GM18868 (cell line): ENCODE measurements around the gene COQ7.

Experiments
- ATAC-seq: cut with Tn5 transposase; IDR thresholded peaks from one replicate; pipeline ENCODE4 v1.9.1; 2021; ENCODE audit warnings: mild to moderate bottlenecking, moderate library complexity; ENCODE audit not compliant: unreplicated experiment

The COQ7 gene

DNA sequence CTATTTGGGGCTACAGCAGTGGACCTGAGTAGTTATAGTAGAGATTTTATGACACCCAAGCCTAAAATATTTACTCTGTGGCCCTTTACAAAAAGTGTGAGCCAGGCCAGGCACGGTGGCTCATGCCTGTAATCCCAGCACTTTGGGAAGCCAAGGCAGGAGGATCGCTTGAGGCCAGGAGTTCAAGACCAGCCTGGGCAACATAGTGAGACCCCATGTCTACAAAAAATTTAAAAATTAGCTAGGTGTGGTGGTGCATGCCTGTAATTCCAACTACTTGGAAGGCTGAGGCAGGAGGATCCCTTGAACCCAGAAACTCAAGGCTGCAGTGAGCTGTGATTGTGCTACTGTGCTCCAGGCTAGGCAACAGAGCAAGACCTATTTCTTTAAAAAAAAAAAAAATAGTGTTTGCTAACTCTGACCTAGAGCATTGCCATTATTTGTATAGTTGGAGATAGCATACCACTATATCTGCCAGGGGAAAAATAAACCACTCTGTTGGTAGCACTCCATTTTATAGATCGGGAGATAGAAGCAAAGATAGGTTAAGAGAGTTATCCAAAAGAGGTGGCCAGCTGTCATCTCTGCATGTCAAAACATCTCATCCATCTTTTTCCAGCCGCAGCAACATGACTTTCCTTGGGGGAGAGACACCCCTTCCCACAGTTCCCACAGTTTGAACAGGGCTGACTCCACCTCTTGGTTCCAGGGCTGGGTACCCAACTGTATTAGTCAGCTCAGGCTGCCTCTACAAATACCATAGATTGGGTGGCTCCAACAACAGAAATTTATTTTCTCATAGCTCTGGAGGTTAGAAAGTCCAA is 43.3 kb downstream of the COQ7 start:
- ATAC-seq, result no peak

GRCh38 chr16:19112099-19112407 is 44.6 kb downstream of the COQ7 start:
- no peak for ATAC-seq

- ATAC-seq, result no peak
Measured at GRCh38 chr16:19113577-19114358, 46.4 kb downstream of the COQ7 start, which contains the start of gene ITPRIPL2. Gene ITPRIPL2, plus strand, starts transcription at chr16:19113964. Its CDS starts 498 bp downstream, at chr16:19114462.

DNA sequence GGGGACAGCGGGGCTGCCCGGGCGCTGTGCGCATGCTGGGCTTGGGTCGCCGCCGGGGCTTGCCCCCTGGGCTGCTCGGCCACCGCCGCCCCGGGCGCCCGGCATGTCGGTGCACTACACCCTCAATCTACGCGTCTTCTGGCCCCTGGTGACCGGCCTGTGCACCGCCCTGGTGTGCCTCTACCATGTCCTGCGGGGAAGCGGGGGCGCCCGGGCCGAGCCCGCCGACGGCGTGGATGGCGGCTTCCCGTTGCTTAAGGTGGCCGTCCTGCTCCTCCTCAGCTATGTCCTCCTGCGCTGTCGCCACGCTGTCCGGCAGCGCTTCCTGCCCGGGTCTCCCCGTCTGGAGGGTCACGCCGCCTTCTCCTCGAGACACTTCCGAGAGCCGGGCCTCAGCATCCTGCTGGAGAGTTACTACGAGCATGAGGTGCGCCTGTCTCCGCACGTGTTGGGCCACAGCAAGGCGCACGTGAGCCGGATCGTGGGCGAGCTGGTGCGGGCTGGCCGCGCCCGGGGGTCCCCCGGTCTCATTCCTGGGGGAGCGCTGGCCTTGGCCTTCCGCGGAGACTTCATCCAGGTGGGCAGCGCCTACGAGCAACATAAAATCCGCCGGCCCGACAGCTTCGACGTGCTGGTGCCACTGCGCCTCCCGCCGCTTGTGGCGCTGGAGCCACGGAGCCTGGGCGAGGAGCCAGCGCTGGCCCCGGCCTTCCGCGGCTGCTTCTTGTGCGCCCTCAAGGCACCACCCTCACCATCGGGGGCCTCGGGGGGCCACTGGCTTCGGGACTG is 47.1 kb downstream of the COQ7 start:
- ATAC-seq, result no peak

- no peak for ATAC-seq
Measured at GRCh38 chr16:19115148-19116021, 48.0 kb downstream of the COQ7 start.

- ATAC-seq, result no peak
Measured at GRCh38 chr16:19116711-19117449, 49.5 kb downstream of the COQ7 start.

DNA sequence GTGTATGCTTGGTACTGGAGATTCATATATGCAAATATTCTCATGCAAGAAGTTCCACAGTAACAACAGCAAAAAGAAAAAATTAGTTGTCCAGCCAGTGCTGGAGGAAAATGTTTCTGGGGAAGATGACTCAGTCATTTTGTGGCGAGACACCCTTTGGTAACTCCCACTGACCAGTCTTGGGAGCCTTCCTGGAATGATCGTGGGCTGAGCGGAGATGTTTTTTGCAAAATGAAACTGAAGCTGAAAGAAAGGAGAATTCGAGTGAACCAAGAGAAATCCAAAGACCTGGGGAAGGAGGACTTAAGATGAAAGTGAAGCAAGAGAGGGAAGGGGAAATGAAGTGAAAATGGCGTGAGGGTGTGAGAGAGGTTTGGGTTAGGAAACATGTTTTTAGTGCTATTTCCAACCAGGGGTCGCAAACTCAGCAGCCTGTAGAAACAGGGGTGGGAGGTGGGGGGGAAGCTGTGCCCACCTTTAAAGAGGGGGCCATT is 51.6 kb downstream of the COQ7 start:
- no peak for ATAC-seq

DNA sequence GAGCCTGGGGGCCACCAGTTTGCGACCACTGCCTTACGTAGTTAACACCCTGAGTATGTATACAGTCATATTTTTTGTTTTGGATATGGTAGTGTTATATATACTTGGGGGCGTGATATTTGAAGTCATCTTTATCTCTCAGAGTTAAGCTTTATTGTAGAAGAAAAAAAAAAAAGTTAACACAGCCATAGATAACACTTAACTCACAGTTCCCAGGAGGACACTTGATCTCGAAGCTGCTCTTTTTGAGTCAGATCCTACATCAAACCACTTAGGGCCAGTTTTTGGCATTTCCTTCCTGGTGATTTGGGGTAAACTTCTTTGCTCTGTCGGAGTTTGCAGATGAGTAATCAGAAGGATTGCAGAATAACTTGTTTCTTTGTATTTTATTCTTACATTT is 52.1 kb downstream of the COQ7 start:
- no peak for ATAC-seq

DNA sequence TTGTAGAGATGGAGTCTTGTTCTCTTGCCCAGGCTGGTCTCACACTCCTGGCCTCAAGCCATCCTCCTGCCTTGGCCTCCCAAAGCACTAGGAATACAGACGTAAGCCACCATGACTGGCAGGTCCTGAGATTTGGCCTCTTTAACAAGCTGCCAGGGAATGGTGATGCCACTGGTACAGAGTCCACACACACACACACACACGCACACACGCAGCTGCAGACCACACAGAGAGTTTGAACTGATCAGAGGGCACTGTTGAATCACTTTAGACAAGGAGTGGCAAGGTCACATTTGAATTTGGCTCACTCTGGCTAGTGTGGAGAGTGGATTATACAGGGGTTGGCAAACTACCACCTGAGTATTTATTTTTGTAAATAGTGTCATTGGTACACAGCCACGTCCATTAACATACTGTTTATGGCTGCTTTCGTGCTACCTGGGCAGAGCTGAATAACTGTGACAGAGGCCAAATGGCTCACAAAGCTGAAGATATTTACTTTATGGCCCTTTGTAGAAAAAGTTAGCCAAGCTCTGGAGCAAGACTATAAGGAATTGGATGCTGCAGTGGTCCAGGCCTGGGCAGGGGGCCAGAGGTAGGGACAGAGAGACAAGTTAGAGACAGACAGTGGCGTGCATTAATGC is 56.2 kb downstream of the COQ7 start:
- ATAC-seq, result no peak

GRCh38 chr16:19126300-19126699 is 58.9 kb downstream of the COQ7 start:
- ATAC-seq, result no peak

DNA sequence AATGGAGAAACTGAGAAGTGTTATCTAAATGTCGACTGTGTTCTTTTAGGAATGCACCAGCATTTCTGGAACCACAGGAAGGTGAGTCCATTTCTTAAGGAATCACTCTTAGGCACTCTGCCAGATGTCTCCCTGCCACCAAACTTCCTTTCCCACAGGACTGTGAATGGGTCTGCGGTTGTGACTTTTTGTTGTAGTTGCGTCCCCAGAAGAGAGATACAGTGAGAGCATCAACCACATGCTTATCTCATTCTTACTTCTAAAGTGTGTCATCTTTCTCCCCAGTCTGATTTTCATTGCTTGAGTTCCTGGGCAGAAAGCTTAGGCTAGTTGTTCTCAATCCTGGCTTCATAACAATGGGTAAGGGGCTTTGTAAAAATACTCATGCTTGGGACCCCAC is 59.8 kb downstream of the COQ7 start:
- ATAC-seq, result peak; percentile 29

GRCh38 chr16:19127674-19128131 is 60.3 kb downstream of the COQ7 start:
- ATAC-seq, result peak; percentile 48

- ATAC-seq, result no peak
Measured at GRCh38 chr16:19128454-19129200, 61.2 kb downstream of the COQ7 start.
